Cardiac fibroblast (primary cell): Measurements from ENCODE around the gene GLRX5.

ENCODE experiments used
- DNase-seq, 2 donors: peaks; one replicate each; pipeline versions ENCODE4 v3.0.0 to v3.0.0-alpha.2; 2010; ENCODE audit warnings: low read depth in 2 of 2
- H3K4me3 ChIP-seq, 2 donors: replicated peaks in 1 of 2; 1 replicate in 1 of 2; 2 replicates in 1 of 2; pipeline ENCODE4 v1.5.1; 2011; ENCODE audit warnings: low read depth in 2 of 2, low read length in 2 of 2, mild to moderate bottlenecking in 2 of 2, moderate library complexity in 1 of 2
- TF ChIP-seq, protein P1 (sequence below): IDR thresholded peaks from one replicate; pipeline ENCODE4 v1.5.1; 2011; ENCODE audit warnings: low read depth, mild to moderate bottlenecking, low read length, inconsistent platforms

The GLRX5 gene

DNA sequence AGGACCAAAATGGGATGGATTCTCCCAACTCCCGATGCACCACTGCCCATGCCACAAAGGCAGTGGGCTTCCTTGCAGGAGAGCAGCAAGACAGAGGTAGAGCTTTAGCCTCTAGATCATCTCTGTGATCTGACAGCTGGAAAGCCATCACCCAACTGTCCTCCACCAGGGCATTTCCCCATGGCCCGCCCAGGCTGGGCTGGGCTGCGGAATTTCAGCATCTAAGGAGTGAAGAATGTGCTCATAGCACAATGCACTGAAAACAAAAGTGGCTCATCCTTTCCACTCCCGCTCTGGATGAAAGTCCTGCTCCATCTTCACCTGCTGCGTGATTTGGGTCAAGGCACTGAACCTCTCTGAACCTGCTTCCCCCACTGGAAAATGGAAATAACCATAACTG is 24.0 kb upstream of the GLRX5 start:
- TF ChIP-seq, protein P1, sequence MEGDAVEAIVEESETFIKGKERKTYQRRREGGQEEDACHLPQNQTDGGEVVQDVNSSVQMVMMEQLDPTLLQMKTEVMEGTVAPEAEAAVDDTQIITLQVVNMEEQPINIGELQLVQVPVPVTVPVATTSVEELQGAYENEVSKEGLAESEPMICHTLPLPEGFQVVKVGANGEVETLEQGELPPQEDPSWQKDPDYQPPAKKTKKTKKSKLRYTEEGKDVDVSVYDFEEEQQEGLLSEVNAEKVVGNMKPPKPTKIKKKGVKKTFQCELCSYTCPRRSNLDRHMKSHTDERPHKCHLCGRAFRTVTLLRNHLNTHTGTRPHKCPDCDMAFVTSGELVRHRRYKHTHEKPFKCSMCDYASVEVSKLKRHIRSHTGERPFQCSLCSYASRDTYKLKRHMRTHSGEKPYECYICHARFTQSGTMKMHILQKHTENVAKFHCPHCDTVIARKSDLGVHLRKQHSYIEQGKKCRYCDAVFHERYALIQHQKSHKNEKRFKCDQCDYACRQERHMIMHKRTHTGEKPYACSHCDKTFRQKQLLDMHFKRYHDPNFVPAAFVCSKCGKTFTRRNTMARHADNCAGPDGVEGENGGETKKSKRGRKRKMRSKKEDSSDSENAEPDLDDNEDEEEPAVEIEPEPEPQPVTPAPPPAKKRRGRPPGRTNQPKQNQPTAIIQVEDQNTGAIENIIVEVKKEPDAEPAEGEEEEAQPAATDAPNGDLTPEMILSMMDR = no peak
- DNase-seq = no peak
- no peak overlapping the region for H3K4me3 ChIP-seq

DNA sequence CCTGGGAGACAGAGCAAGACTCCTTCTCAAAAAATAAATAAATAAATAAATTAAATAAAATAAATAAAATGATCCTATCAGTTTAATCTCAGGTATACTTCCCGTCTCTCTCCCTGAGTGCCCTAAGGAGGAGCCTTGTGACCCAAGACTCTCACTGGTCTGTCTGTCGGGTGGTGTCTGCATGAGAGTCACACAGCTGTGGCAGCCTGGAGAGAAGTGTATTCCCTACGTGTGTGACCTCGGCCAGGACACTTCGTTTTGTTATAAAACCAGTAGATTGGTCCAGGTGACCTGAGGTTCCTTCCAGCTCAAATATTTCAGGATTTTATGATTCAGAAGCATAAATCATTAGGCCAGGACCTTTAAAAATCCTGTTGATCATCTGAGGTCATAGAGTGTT is 23.2 kb upstream of the GLRX5 start:
- no peak overlapping the region for H3K4me3 ChIP-seq
- TF ChIP-seq, protein P1 = no peak

DNA sequence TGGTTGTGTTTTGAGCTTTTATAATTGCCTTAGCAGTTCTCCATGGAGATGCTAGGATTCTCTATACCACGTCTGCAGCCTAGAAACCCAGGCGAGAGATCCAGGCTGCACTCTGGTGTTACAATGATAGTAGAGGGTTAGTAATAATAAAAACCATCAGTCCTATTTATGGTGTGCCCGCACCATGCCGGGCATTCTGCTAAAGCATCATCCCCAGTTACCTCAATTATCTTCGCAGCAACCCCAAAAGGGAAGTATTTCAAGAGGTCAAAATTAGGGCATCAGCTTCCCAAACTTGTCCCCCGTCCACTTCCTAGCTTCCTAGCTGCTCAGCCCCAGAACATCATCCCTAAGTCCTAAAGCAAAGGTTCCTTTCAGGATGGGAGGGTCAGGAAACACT is 21.6 kb upstream of the GLRX5 start:
- H3K4me3 ChIP-seq = no peak overlapping the region
- TF ChIP-seq, protein P1 = no peak
- DNase-seq = no peak

More for the DNA sequence above, 23.2 kb upstream of the GLRX5 start:
- no peak for DNase-seq

DNA sequence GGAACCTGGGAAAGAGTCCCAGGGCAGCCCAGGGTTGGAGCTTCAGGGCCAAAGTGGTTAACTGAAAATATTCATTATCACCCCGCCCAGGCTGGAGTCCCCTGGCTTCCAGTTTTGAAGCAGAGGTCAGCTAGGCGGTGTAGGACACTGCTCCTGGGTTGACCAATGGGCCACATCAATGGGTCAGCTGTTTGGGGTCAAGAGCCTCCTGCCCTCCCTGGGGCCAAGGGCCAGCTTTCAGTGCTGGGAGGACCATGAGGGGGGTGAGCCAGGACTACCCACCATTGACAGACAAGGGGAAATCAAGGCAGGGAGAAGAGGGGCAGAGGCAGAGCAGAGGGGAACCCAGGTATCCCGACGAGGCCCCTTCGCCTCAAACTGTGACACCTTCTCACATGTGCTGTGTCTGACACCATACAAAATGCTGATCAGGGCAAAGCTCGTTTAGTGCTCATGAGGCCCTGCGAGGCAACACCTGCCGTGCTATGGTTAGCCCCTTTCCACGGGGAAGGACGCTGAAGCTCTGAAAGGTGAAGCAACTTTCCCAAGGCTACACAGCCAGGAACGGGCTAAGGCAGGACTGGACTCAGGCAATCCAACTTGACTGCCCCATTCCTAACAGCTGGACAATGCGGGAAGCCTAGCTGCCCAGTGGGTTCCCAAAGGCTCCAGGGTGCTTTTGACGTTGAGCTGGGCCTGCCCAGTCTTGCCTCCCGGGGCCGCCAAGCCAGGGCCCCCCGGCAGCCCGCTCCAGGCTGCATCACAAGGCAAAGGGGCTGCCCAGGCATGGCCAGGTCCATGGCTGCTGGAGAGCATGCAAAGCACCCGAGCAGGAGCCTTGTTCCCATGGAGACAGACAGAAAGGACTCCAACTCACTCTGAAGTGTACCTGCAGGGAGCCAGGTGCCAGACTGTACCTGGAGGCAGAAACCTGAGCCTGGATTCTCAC is 20.4 kb upstream of the GLRX5 start:
- TF ChIP-seq, protein P1 = no peak
- DNase-seq = no peak
- peak overlapping the region in 1 of 2 donors; percentile 59 for H3K4me3 ChIP-seq

DNA sequence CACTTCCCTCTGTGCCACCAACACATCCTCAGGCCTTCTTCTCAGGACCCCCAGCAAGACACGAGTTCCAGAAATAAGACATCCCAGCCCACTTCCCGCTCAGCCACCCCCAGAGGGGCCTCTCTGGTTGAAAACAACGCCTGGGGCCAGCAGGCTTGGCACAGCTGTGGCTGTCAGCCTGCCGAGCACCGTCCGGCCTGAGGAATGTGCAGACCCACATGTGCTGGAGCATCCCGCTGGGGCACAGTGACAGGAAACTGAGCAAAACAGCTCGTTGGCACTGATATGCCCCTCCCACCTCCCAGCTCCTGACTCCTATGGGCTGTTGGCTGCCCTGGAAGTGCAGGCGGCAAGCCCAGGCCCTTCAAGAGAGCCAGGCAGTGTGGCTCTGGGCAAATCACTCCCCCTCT is 19.8 kb upstream of the GLRX5 start:
- H3K4me3 ChIP-seq = peak overlapping the region; percentile 59 to 63
- DNase-seq = peak in 1 of 2 donors; percentile 71
- TF ChIP-seq, protein P1 = no peak

DNA sequence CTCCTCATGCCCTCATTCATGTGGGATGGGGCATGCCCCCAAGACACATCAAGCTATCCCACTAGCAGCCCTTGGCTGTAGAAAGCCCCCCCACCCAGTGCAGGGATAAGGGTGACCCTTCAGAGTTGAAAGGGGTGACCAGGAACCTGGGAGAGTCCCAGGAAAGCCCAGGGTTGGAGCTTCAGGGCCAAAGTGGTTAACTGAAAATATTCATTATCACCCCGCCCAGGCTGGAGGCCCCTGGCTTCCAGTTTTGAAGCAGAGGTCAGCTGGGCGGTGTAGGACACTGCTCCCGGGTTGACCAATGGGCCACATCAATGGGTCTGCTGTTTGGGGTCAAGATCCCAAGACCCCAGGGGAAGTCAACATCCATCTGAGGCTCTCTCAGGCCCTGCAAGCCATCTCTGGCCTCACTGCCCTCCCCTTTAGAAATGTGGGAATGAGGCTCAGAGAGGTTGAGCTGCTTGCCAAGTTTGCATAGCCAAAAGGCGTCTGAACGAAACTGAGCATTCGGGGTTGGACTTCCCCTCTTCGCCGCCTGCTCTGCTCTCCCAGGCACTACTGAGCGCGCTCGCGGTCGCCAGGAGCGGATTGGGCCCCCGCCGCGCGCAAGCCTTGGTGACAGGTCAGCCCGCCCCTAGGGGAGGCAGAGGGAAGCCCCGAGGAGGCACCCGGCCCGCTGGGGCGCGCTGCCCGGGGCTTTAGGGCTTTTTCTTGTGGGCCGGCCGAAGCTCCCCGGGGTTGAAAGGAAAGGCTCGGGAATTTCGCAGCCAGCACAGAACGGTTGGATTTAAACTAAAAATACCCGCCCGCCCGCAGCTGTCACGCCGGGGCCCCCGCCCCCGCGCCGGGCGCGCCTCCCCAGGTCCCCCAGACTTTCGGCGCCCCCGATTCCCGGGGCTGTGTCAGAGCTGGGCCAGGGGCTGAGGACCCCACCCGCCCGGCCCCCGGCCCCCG is 19.0 kb upstream of the GLRX5 start:
- peak overlapping the region; percentile 59 to 63 for H3K4me3 ChIP-seq

More for the DNA sequence above, 19.0 kb upstream of the GLRX5 start:
- peak; percentile 58 to 66 for DNase-seq
- TF ChIP-seq, protein P1 = peak; percentile 39
